DMS 273 (cell line): ENCODE data around the gene GP5.

Experiments used
- DNase-seq: peaks from one replicate; lab custom pipeline; 2025; ENCODE audit not compliant: unreplicated experiment; lab: John Stamatoyannopoulos, UW

Gene GP5

DNA sequence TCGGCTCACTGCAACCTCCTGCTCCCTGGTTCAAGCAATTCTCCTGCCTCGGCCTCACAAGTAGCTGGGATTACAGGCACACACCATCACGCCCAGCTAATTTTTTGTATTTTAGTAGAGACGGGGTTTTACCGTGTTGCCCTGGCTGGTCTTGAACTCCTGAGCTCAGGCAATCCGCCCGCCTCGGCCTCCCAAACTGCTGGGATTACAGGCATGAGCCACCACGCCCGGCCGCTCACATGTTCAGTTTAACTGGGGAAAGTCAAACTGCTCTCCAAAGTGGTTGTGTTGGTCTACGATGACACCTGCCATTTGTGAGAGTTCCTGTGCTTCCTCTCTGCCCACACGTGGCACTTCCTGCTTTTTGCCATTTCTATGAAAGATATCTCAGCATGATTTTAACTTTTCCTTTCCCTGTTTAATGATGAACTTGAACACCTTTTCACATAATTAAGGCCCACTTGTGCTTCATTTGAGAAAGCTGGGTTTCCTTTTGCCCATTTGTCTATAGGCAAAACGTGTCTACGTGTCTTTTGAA lies 877 bp upstream of the GP5 start:
- DNase-seq, result no peak

DNA sequence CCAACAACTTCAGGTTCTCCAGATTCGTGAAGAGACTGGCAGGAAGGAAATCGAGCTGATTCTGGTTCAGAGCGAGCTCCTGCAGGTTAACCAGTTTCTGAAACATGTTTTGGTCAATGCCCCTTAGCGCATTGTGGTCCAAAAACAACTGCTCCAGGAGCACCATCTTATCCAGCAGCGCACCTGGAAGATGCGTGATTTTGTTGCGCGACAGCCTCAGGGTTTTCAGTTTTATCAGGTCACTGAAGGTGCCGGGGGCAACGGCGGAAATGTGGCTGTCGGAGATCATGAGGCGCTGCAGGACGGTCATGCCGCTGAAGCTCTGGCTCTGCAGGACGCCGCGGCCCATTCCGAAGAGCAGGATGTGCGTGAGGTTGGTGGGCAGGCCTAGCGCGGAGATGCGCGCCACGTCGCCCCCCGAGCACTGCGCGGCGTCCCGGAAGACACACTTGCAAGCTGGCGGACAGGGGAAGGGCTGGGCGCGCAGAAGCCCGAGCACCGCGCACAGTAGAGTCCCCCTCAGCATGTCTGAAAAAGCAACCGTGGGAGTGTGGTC lies 1.2 kb downstream of the GP5 start:
- DNase-seq, result no peak

DNA sequence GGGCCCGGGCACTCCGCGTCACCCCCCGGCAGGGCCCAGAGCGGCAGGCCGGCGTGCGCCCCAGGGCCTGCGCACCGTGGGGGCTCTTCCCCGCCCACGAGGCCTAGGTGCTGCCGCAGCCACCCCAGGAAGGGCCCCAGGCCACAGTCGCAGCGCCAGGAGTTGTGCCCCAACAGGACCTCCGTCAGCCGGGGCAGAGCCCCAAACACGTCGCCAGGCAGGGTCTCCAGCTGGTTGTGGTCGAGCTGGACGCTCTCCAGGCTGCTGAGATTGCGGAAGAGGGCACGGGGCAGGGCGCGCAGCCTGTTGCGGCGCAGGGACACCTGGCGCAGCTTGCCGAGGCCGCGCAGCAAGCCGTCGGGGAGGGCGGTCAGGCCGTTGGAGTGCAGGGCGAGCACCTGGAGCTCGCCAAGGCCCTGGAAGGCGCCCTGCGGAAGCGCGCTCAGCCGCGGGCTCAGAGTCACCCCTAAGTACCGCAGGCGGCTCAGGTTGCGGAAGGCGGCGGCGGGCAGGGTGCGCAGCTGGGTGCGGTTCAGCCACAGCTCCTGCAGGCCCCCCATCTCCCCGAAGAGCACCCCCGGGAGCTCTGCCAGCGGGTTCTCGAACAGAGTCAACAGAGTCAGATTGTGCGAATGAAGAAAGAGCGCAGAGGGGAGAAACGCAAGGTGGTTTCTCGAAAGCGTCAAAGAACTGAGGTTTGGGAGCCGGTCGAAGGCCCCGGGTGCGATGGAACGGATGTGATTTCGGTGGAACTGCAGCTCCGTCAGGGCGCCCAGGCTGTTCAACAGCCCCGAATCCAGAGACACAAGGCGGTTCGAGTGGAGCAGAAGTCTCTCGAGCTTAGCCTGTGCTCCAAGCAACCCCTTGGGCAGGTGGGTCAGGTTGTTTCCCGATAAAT lies 2.0 kb downstream of the GP5 start:
- peak; percentile 59 for DNase-seq

DNA sequence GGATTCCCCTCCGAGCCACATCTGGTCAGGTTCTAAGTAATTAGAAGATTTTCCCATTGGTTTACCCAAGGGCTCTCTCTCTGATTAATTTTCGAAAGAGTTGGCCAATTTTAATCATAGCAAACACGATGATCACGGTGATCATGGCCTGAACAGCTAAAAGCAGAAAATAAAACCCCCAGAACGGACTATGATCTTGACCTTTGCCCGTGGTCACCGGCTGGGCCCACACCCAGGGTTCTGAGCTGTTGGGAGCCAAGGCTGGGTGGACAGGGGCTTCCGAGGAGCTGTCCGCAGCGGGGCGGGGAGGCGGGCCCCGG lies 2.6 kb downstream of the GP5 start:
- DNase-seq, result no peak

DNA sequence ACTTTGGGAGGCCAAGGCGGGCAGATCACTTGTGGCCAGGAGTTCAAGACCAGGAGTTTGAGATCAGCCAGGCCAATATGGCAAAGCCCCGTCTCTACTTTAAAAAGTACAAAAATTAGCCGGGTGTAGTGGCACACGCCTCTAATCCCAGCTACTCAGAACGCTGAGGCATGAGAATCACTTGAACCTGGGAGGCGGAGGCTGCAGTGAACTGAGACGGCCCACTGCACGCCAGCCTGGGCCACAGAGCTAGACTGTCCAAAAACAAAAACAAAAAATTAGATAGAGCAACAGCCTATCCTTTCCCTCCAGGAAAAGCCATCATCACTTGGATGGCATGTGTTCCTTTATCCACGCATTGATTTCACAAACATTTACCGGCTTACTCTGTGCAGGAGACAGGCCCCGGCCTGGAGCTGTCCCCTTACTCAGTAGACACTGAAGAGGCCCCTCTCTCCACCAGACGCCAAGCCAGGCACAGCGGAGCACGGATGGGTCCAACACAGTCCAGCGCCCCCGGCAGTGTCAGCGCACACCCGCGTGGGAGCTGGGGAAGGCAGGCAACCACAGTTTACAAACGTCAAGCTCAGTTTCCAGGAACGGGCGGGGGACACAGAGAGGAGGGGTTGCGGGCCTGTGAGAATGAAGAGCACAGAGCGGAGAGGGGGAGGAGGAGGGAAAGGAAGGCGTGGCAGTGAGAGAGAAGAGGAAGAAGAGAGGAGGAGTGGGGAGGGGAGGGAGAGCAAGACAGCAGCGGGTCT lies 3.1 kb downstream of the GP5 start:
- DNase-seq, result no peak

DNA sequence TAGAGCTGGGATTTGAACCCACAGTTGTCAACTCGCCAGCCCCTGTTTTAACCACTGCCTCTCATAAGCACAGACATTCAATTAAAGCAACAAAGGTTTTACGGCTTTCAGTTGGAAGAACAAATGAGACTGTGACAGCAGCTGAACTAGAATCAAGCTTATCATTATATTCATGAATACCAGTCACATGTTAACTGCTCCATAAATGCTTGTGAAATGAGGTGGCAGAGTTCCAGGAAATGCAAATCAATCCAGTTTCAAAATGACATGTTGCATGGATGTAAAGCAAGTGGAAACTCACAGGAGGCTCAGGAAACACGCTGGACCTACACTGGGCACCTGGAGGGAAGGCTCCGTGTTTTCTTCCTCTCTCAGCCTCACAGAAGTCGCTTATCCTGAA lies 3.9 kb downstream of the GP5 start:
- peak; percentile 54 for DNase-seq

DNA sequence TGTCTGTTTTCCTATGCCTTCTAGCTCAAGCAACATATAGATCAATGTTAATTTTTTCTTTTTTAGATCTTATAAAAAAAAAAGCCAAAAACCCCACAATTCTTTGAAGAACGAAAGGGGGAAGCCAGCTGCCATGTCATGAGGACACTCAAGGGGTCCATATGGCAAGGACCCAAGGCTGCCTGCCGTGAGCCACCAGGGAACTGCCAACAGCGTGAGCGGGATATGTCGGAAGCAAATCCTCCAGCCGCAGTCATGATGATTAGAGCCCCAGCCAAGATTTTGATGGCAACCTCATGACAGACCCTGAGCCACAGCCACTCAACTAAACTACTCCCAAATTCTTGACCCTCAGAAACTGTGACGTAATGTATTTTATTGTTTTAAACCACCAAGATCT lies 6.5 kb downstream of the GP5 start:
- no peak for DNase-seq

DNA sequence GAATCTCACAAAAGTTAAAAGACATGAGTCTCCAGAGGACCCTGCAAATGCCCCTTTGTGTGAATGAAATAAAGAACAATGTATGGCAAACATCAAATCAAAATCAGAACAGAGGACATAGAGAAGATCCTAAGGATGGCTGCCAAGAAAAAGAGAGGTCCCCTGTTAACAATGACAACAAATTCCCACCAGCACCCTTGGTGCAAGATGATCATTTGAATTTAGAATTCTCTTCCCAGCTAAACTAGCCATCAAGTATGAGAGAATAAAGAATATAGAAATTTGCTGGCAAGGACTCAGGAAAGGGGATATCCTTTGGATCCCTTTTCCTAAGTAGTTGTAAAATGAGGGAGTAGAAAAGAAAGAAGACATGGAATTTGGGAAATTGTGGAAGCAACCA lies 8.2 kb downstream of the GP5 start:
- DNase-seq, result no peak

DNA sequence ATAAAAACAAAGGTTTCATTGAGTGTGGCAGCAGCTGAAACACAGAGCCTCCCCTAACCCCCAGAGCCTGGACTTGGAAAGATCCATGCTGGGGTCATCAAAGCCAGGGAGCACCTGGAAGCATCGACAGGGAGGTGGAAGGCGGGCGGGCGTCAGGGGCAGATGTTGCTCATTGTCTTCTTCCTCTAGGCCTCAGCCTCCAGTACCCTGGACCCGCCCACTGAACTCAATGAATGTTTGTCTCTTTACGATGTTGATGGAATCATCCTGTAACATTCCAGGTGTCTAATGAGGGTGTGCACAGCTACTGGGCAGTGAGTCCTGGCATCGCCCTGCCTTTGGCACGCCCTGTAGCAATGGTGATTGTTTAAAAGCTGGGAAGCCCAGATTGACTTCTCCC lies 9.8 kb downstream of the GP5 start:
- no peak for DNase-seq

DNA sequence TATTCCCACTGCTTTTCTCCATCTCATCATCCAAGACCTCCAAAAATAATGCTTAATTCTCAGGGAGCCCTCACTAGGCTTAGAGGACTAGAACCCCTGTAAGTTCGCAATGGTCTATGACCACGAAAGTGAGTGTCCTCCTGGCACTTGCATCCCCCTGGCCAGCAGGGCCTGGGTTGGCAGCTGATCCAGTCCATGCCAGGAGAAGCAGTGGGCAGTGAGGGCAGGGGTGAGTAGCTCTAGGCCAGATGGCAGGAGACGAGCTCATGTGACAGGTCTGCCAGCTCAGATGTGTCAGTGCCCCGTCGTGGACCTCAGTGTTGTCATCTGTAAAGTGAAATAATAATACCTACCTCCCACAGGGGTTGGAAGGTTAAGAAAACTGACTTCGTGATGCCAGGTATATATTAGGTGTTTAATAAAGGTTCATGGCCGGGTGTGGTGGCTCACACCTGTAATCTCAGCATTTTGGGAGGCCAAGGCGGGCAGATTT lies 11.1 kb downstream of the GP5 start:
- DNase-seq, result no peak

DNA sequence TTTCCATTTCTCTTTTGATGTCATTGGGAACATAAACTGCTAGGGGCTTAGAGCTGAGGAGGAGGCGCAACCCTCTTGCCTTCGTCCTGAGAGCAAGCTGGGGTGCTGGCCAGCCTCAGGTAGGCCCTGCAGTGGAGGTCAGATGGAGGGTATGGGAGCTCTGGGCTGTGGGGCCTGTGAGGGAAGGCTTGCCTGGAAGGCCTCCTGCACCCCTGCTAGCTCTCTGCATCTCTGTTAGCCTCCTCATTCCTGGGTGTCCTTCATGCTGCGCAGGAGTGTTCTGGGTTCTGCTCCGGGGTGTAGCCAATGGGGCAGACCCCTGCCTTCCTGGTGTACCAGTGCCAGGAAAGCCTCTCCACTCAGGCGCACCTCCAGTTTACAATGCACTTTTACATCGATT lies 11.8 kb downstream of the GP5 start:
- no peak for DNase-seq

DNA sequence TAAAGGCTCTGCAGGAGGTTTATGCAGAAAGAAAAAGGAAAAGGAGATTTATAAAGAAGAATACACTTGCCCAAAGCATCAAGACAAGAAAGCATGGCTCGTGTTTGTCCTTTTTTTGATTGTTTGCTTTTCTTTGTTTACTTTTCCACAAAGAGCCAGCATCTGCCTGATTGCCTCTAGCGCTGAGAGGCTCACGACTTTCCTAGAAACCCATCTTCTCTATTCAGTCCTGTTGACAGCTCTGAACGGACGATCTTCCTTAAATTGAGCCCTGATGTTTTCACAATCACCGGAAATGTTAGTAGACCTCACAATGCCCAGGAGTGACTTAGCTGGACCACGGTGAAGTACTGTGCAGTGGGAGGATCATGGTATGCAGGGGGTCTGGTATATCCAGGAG lies 12.4 kb downstream of the GP5 start:
- no peak for DNase-seq

DNA sequence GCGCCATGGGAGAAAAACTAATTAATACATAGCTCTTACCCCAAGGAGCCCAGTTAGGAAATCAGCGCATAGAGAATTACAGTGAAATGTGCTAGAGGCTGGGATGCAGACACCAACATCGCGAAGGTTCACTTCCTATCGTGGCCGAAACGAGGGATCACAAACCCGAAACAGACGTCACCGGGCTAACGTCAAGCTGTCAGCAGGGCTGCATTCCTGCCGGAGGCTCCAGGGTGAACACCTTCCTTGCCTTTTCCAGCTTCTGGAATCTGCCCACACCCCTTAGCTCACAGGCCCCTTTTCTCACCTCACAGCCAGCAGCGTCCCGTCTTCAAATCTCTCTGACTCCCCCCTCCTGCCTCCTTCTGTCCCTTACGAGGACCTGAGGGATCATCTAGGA lies 13.0 kb downstream of the GP5 start:
- no peak for DNase-seq

DNA sequence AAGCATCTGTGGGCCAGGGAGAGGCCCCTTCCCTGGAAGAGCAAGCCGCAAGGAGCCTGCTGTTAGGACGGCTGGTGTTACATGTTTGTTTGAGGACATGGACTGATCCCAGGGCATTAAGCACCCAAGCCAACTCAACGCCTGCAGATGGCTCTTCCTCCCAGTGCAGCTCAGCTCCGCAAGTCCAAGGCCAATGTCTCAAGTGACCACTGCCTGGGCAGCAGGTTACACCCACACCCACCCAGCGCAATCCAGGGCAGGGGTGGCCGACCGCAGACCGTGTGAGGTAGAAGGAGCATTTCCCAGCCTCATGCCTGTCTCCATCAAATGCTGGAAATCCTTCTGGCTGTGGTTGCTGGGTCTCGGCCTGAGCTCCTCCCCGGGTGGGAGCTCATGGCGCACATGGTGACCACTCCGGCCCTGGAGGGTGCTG lies 14.5 kb downstream of the GP5 start:
- no peak for DNase-seq

DNA sequence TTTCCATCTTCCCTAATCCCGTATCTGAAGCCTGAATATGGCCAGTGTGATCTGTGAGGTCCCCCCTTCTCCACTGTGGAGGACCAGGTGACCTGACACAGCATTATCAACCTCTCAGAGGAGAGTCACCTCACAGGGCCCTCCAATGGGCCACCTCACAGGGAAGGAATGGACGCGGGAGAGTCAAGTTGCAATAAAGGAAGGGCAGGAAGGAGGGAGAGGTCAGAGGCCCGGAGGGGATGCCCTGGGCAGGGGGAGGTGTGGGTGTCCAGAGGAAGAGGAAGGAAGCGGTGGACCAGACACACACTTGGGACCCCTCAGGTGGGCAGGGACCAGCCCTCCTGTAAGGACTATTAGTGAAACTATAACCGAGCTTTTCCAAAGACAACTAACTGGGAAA lies 14.9 kb downstream of the GP5 start:
- DNase-seq, result no peak

DNA sequence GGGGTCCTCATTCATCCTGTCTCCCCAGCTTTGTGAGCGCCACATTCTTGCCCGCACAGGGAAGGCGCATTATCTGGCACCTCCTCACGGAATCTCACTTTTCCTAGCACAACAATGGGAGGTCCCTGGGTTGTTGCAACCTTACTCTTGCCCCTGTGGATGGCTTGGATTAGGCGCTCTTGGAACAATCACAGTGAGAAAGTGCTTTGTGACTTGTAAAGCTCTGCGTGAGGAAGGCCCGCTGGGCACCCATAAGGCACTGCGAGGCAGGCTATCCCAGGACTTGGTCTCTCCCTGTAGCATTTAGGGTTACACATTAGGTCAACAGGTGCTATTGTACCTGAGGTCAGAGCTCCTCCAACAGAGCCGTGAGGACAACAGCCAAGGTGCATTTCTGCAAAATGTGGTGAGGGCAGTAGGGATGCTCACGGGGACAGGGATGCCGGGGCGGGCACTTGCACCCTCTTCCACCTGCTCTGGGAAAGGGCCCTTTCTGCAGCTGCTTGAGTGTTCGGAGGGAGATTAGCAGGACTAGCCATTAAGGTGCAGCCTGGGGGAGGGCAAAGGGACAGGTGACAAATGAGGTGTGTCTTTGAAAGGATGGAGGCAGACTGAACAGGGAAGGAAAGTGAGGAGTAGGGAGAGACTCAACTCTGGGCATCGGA lies 15.7 kb downstream of the GP5 start:
- DNase-seq, result no peak

DNA sequence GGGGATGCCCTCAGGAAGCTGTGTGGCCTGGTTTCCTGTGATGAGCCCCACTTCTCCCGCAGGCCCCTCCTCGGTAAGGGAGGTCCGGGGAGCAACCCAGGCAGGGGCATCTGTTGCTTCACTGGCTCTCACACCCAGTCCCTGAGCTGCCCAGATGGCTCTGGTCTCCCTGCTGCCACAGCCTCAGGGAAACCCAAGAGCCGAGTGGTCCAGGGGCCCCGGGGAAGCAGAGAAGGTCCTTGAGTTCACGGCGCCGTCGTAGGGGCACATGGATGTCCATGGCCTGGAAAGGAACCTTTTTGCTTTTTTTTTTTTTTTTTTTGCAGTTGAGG lies 16.2 kb downstream of the GP5 start:
- peak; percentile 45 for DNase-seq

DNA sequence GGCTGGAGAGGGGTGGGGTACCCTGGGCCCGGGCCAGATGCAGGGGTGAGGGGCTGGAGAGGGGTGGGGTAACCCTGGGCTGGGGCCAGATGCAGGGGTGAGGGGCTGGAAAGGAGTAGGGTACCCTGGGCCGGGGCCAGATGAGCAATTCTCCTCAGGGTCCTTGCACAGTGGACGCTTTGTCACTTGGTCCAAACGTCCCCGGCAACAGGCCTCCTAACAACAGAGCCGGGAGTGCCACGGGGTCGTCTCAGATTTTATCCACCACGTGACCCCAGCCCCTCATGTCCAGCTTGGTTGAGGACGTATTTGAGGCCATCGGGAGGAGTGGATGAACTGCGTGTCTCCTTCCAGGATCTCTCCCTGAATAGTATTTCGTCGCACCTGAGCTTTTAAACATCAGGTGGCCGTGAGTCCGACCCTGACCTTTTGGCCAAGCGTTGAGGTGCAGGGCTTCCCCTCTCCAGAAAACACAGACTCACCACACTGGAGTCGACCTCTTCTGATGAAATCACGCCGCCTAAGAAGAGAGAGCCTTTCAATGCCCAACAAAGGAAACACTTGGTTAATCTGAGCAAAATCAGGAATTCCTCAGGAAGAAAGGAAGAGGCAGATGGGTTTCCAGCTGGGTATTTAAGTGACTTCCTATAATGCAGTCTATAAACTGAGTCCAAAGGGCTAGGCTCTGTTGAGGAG lies 16.7 kb downstream of the GP5 start:
- no peak for DNase-seq

DNA sequence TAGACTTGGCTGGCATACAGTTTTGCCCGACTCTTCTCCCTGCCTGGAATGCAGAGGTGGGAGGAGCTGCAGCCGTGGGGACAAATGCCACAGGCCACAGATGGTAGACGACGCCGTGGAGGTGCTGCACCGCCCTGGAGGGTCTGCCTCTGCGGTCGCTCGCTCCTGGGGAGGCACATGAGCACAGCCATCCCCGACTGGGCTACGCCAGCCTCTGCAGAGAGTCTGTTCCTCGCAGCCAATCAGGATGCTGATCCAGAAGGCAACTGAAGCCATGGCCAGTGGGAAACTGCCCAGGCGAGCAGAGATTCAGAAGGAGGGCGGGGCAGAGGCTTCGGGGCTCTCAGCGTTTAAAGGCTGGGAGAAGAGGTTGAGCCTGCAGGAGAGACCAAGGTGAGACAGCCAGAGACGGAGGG lies 17.6 kb downstream of the GP5 start:
- DNase-seq, result no peak

DNA sequence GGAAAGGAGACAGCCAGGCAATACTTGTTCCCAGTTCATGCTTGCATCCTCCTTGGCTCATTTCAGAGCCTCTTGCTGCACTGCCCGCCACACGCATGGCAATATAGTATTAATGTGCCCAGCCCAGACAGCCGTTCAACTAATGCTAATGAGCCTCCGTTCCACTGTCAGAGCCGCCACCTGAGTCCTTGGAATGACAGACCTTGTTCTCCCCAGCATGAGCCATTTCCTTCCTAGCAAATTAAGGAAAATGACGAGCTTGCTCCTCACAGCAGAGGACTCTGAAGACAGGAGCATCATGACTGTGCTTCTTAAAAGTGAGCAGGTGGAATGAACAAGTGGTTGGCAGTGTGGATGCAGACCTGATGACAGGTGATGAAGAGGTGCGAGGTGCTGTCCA lies 18.7 kb downstream of the GP5 start:
- DNase-seq, result no peak

DNA sequence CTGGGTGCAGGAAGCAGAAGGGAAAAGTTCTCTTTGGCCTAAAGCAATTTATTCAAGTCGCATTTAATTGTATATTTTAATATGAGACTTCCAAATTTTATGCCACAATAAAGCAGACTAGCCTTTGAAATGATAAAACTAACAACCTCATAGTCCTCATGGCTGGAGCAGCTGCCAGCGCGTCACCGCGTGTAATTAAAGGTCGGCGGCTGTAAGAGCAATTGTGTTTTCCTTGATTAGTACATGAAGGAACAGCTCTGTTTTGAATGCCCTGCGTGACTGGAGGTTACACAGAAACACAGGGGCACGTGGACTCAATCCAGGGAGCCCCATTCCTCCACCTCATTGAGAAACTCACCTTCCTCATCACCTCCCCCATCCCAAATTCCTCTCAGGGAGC lies 19.4 kb downstream of the GP5 start:
- DNase-seq, result no peak
